HepG2 (cell line): ENCODE data around the gene HNRNPF. TPM values are rescaled to one million over a fixed set of nuclear protein-coding genes. Genes with fewer than 3 reads are reported as not detected.

Source experiments
- BHLHE40 ChIP-seq: IDR thresholded peaks from 2 replicates; pipeline ENCODE4 v1.6.1; 2011; ENCODE audit warnings: low read length, improper control_type of control experiment
- CBX5 ChIP-seq: sonication (generic); formaldehyde crosslinking; IDR thresholded peaks from 2 replicates; pipeline ENCODE4 v1.4.0; 2020; ENCODE audit warnings: missing genetic modification reagents, borderline replicate concordance
- CEBPG ChIP-seq: IDR thresholded peaks from 2 replicates; pipeline ENCODE4 v1.6.1; 2016
- ELF3 ChIP-seq: IDR thresholded peaks from 2 replicates; pipeline ENCODE4 v1.6.1; 2016; ENCODE audit warnings: missing genetic modification reagents, missing compliant biosample characterization
- GATA4 ChIP-seq: sonication (generic); IDR thresholded peaks from 2 replicates; pipeline ENCODE4 v1.6.1; 2016; ENCODE audit warnings: antibody characterized with exemption, low read depth, borderline replicate concordance
- HDAC1 ChIP-seq: sonication (generic); formaldehyde crosslinking; IDR thresholded peaks from 2 replicates; pipeline ENCODE4 v1.5.1; 2020; ENCODE audit warnings: mild to moderate bottlenecking, missing genetic modification reagents
- HDAC6 ChIP-seq: fragments of 200-600 bp; sonication (generic); IDR thresholded peaks from 2 replicates; pipeline ENCODE4 v1.7.0; 2017; ENCODE audit warnings: mild to moderate bottlenecking, antibody characterized with exemption, low read length, low read depth
- HMG20A ChIP-seq: IDR thresholded peaks from 2 replicates; pipeline ENCODE4 v1.6.1; 2016; ENCODE audit warnings: borderline replicate concordance
- HNF4G ChIP-seq, 2 experiments: sonication (generic) in 1 of 2; formaldehyde crosslinking in 1 of 2; IDR thresholded peaks; 2 replicates each; pipeline versions ENCODE4 v1.4.0 to v1.6.1; 2011 to 2020; ENCODE audit warnings: borderline replicate concordance in 2 of 2, low read depth in 2 of 2, mild to moderate bottlenecking in 2 of 2, low read length in 1 of 2, missing genetic modification reagents in 1 of 2, moderate library complexity in 1 of 2
- KAT8 ChIP-seq: IDR thresholded peaks from 2 replicates; pipeline ENCODE4 v1.6.1; 2016; ENCODE audit warnings: missing genetic modification reagents, missing compliant biosample characterization
- MIER3 ChIP-seq: IDR thresholded peaks from 2 replicates; pipeline ENCODE4 v1.6.1; 2016; ENCODE audit warnings: missing compliant biosample characterization, borderline replicate concordance
- NCOR1 ChIP-seq: fragments of 200-600 bp; sonication (generic); IDR thresholded peaks from 2 replicates; pipeline ENCODE4 v1.7.0; 2017; ENCODE audit warnings: antibody characterized with exemption, low read length, borderline replicate concordance
- ONECUT2 ChIP-seq: sonication (generic); formaldehyde crosslinking; IDR thresholded peaks from 2 replicates; pipeline ENCODE4 v1.4.0; 2020; ENCODE audit warnings: missing genetic modification reagents
- PCBP2 ChIP-seq: fragments of 200-400 bp; formaldehyde crosslinking; optimal IDR thresholded peaks from 2 replicates; pipeline ENCODE3; 2018; ENCODE audit warnings: low read length, low read depth; ENCODE audit not compliant: poor library complexity, severe bottlenecking
- RBFOX2 ChIP-seq: fragments of 200-400 bp; formaldehyde crosslinking; IDR thresholded peaks from 2 replicates; pipeline ENCODE4 v1.6.1; 2017; ENCODE audit warnings: low read depth, mild to moderate bottlenecking, low read length
- REPIN1 ChIP-seq: sonication (generic); formaldehyde crosslinking; IDR thresholded peaks from 2 replicates; pipeline ENCODE4 v1.8.0; 2022; ENCODE audit warnings: missing genetic modification reagents, low read depth, mild to moderate bottlenecking, borderline replicate concordance
- SAP130 ChIP-seq: IDR thresholded peaks from 2 replicates; pipeline ENCODE4 v1.6.1; 2016; ENCODE audit warnings: low read depth
- SMAD3 ChIP-seq: sonication (generic); formaldehyde crosslinking; IDR thresholded peaks from 2 replicates; pipeline ENCODE4 v1.4.0; 2020; ENCODE audit warnings: missing genetic modification reagents
- SRY ChIP-seq: sonication (generic); formaldehyde crosslinking; IDR thresholded peaks from 2 replicates; pipeline ENCODE4 v1.8.0; 2022; ENCODE audit warnings: mild to moderate bottlenecking, missing genetic modification reagents
- SSRP1 ChIP-seq: IDR thresholded peaks from 2 replicates; pipeline ENCODE4 v1.6.1; 2016; ENCODE audit warnings: control low read depth
- SUZ12 ChIP-seq: fragments of 150-350 bp; IDR thresholded peaks from 2 replicates; pipeline ENCODE4 v1.6.1; 2014; ENCODE audit warnings: low read depth, low read length
- THAP7 ChIP-seq: sonication (generic); formaldehyde crosslinking; IDR thresholded peaks from 2 replicates; pipeline ENCODE4 v1.8.1; 2023; ENCODE audit warnings: mild to moderate bottlenecking, missing genetic modification reagents
- XRCC5 ChIP-seq: fragments of 200-400 bp; formaldehyde crosslinking; optimal IDR thresholded peaks from 2 replicates; pipeline ENCODE3; 2017; ENCODE audit warnings: mild to moderate bottlenecking, low read length
- ZBTB7B ChIP-seq: sonication (generic); formaldehyde crosslinking; IDR thresholded peaks from 2 replicates; pipeline ENCODE4 v1.4.0; 2020; ENCODE audit warnings: missing genetic modification reagents
- ZMAT5 ChIP-seq: sonication (generic); formaldehyde crosslinking; IDR thresholded peaks from 2 replicates; pipeline ENCODE4 v1.5.0; 2020; ENCODE audit warnings: mild to moderate bottlenecking, low read depth, missing genetic modification reagents, borderline replicate concordance
- ZNF20 ChIP-seq: sonication (generic); formaldehyde crosslinking; IDR thresholded peaks from 2 replicates; pipeline ENCODE4 v1.4.0; 2020; ENCODE audit warnings: mild to moderate bottlenecking, moderate library complexity, missing genetic modification reagents
- ZNF512 ChIP-seq: sonication (generic); formaldehyde crosslinking; IDR thresholded peaks from 2 replicates; pipeline ENCODE4 v1.4.0; 2020; ENCODE audit warnings: mild to moderate bottlenecking, missing genetic modification reagents
- ZNF672 ChIP-seq: sonication (generic); formaldehyde crosslinking; IDR thresholded peaks from 2 replicates; pipeline ENCODE4 v1.8.1; 2022; ENCODE audit warnings: missing genetic modification reagents
- ZNF777 ChIP-seq: sonication (generic); formaldehyde crosslinking; IDR thresholded peaks from 2 replicates; pipeline ENCODE4 v1.4.0; 2020; ENCODE audit warnings: missing genetic modification reagents
- ZSCAN21 ChIP-seq: sonication (generic); formaldehyde crosslinking; IDR thresholded peaks from 2 replicates; pipeline ENCODE4 v1.8.0; 2022; ENCODE audit warnings: mild to moderate bottlenecking, missing genetic modification reagents, moderate library complexity, borderline replicate concordance
- polyA plus RNA-seq, 8 experiments: library from polyadenylated mRNA; depleted of rRNA in 3 of 8; stranded (reverse) in 7 of 8; unstranded in 1 of 8; fragments of >200 nt; fragmentation: Illumina TruSeq in 4 of 8; extraction: Trizol in 4 of 8; gene quantifications; 2 replicates each; pipeline versions ENCODE4 v1.2.1 to v1.2.3, GENCODE V29; 2011 to 2016; ENCODE audit warnings: low read depth in 4 of 8, missing spikeins in 1 of 8, mixed read lengths in 1 of 8; ENCODE audit not compliant: insufficient read depth in 1 of 8
- total RNA-seq, 5 experiments: library from RNA; depleted of rRNA; stranded (reverse); fragments of >200 nt; fragmentation: Illumina TruSeq; extraction: Trizol; gene quantifications; 2 replicates each; pipeline ENCODE4 v1.2.3, GENCODE V29; 2016; ENCODE audit warnings: low read depth in 1 of 5

The HNRNPF gene
- total and polyA plus RNA-seq, 2 of the 13 experiments (the other 11 are each of a cell fraction or from before 2014, with no cell fraction given) = 166 to 308 TPM

GRCh38 chr10:43396061-43396927, 12.7 kb downstream of the HNRNPF start (continued):
- TF ChIP-seq SMAD3 (CRISPR knock-in tag) (peak; percentile 57; the same call in 1 of the 2 replicates), RBFOX2 (peak; percentile 78; the same call in 1 of the 2 replicates), ZNF20 (CRISPR knock-in tag) (no peak), XRCC5 (no peak), CBX5 (no peak), HDAC6 (0 out of 2 replicates have a peak, but pooled peaks have one; percentile 21), ZMAT5 (CRISPR knock-in tag) (no peak), REPIN1 (CRISPR knock-in tag) (no peak), PCBP2 (no peak), MIER3 (CRISPR knock-in tag) (no peak), SSRP1 (CRISPR knock-in tag) (no peak; the same call in 1 of the 2 replicates), ZBTB7B (CRISPR knock-in tag) (peak; percentile 49; the same call in 1 of the 2 replicates), BHLHE40 (no peak), HDAC1 (peak; percentile 41; the same call in 1 of the 2 replicates), ONECUT2 (CRISPR knock-in tag) (no peak), HNF4G (IDR thresholded peaks at IDR 0.05; ENCODE audit: borderline replicate concordance, low read depth, low read length) (peak; percentile 34; the same call in 1 of the 2 replicates), HNF4G (CRISPR knock-in tag; IDR thresholded peaks at IDR 0.05; ENCODE audit: borderline replicate concordance, low read depth) (no peak; the same call in 1 of the 2 replicates), ELF3 (CRISPR knock-in tag) (no peak), THAP7 (CRISPR knock-in tag) (no peak), HMG20A (no peak), ZSCAN21 (CRISPR knock-in tag) (no peak), CEBPG (CRISPR knock-in tag) (no peak), GATA4 (0 out of 2 replicates have a peak, but pooled peaks have one; percentile 15), ZNF512 (CRISPR knock-in tag) (no peak), ZNF777 (peak; percentile 47; the same call in 1 of the 2 replicates), SUZ12 (no peak), SAP130 (no peak; the same call in 1 of the 2 replicates), SRY (CRISPR knock-in tag) (0 out of 2 replicates have a peak, but pooled peaks have one; percentile 45), ZNF672 (no peak), KAT8 (no peak), NCOR1 (no peak; the same call in 1 of the 2 replicates)
